Measurements from ENCODE around the gene CELA2B. TPM values are rescaled to one million over a fixed set of nuclear protein-coding genes. Genes with fewer than 3 reads are reported as not detected.
A peak's percentile ranks its signal among the peaks of the same experiment; 100 is the strongest.
"Not testable (repeated sequence)": the region's sequence is repeated elsewhere in the genome, so short reads cannot be mapped to it uniquely, and the experiment has no call there.

Gene CELA2B
- total RNA-seq, 1 experiment from 2014 or later, result not detected

DNA sequence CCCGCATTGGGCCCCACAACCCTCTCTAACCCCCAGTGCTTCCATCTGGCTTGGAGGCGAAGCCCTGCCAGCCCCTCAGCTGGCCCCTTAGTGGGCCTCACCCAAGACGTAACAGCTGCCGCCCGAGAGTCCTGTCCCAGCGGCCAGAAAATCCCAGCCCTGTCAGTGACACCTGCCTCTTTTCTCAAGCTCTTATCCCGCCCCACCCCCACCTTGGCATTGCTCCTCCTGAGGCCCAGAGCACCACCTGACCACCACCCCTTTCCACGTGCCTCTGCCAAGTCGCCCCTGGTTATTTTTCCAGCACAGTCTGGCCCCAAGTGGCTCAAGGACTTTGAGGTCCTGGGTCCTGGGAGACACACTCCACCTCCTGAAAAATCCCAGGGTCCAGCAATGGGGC lies 43.6 kb upstream of the CELA2B start:
- no TSS peak for BruUV-seq (replicated peaks)
- no peaks in the 10 kb centered on the region for H3K27me3 Mint-ChIP-seq (ENCODE audit: unreplicated experiment)
- H3K4me1 Mint-ChIP-seq (ENCODE audit: low read depth, unreplicated experiment), result no peaks in the 10 kb centered on the region
- intact Hi-C loops (cut with micrococcal nuclease; ENCODE audit: unreplicated experiment), result no loop called here
- peak overlapping the region; percentile 60 for H3K27ac Mint-ChIP-seq (ENCODE audit: unreplicated experiment)
- no peak for TF ChIP-seq CTCF (IDR thresholded peaks at IDR 0.05; ENCODE audit: unreplicated experiment)
- no peaks in the 10 kb centered on the region for H3K9me3 Mint-ChIP-seq (ENCODE audit: low read depth, unreplicated experiment)
- peak overlapping the region; percentile 24 for H3K4me3 Mint-ChIP-seq (ENCODE audit: low read depth, unreplicated experiment)
- CTCF ChIA-PET, result interaction anchor here (0.6 to 2.6 kb wide), 3 partner anchors 15 to 192 kb away, joined by 3 to 20 read pairs (median 3); no protein-coding TSS in a partner anchor
- H3K36me3 Mint-ChIP-seq (ENCODE audit: insufficient read depth, unreplicated experiment), result peaks cover 28% of the 10 kb centered on the region
- no peak for DNase-seq

GRCh38 chr1:15433471-15433870 lies 42.4 kb upstream of the CELA2B start:
- Mint-ChIP-seq H3K27me3 (ENCODE audit: unreplicated experiment) (no peaks in the 10 kb centered on the region), H3K9me3 (ENCODE audit: low read depth, unreplicated experiment) (no peaks in the 10 kb centered on the region), H3K4me1 (ENCODE audit: low read depth, unreplicated experiment) (no peaks in the 10 kb centered on the region), H3K4me3 (ENCODE audit: low read depth, unreplicated experiment) (no peak overlapping the region), H3K27ac (ENCODE audit: unreplicated experiment) (no peak overlapping the region), H3K36me3 (ENCODE audit: insufficient read depth, unreplicated experiment) (peaks cover 27% of the 10 kb centered on the region)
- no peak for TF ChIP-seq CTCF (IDR thresholded peaks at IDR 0.05; ENCODE audit: unreplicated experiment)
- CTCF ChIA-PET, result no interaction called here
- no TSS peak for BruUV-seq (replicated peaks)
- no peak for DNase-seq
- intact Hi-C loops (cut with micrococcal nuclease; ENCODE audit: unreplicated experiment), result no loop called here

DNA sequence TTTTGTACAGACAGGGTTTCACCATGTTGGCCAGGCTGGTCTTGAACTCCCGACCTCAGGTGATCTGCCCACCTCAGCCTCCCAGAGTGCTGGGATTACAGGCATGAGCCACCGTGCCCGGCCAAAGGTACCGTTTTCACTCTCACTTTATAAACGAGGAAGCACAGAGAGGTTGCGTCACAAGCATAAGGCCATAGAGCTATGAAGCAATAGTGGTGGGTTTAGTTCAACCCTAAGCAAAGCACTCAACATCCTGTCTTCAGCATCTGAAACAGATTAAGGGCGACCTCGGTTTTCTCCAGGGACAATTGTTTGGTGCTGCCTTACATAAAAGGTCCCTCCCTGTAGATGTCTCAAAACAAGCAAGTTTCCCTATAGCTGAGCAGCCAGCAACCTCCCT lies 41.2 kb upstream of the CELA2B start:
- H3K4me3 Mint-ChIP-seq (ENCODE audit: low read depth, unreplicated experiment); BruUV-seq (replicated peaks); CTCF ChIA-PET; H3K4me1 Mint-ChIP-seq (ENCODE audit: low read depth, unreplicated experiment); DNase-seq; H3K27ac Mint-ChIP-seq (ENCODE audit: unreplicated experiment); H3K9me3 Mint-ChIP-seq (ENCODE audit: low read depth, unreplicated experiment); intact Hi-C loops (cut with micrococcal nuclease; ENCODE audit: unreplicated experiment); H3K27me3 Mint-ChIP-seq (ENCODE audit: unreplicated experiment): not testable (repeated sequence)
- peaks cover 24% of the 10 kb centered on the region for H3K36me3 Mint-ChIP-seq (ENCODE audit: insufficient read depth, unreplicated experiment)

GRCh38 chr1:15435239-15436077 lies 40.4 kb upstream of the CELA2B start:
- no peak overlapping the region for H3K27ac Mint-ChIP-seq (ENCODE audit: unreplicated experiment)
- H3K36me3 Mint-ChIP-seq (ENCODE audit: insufficient read depth, unreplicated experiment), result peaks cover 17% of the 10 kb centered on the region
- CTCF ChIA-PET, result interaction anchor here (0.6 kb wide), 1 partner anchor 265 kb away, joined by 3 read pairs; no protein-coding TSS in a partner anchor
- H3K4me3 Mint-ChIP-seq (ENCODE audit: low read depth, unreplicated experiment), result no peak overlapping the region
- intact Hi-C loops (cut with micrococcal nuclease; ENCODE audit: unreplicated experiment), result no loop called here
- TF ChIP-seq CTCF (IDR thresholded peaks at IDR 0.05; ENCODE audit: unreplicated experiment), result no peak
- DNase-seq, result no peak
- no peaks in the 10 kb centered on the region for H3K9me3 Mint-ChIP-seq (ENCODE audit: low read depth, unreplicated experiment)
- BruUV-seq (replicated peaks), result no TSS peak
- no peaks in the 10 kb centered on the region for H3K27me3 Mint-ChIP-seq (ENCODE audit: unreplicated experiment)
- H3K4me1 Mint-ChIP-seq (ENCODE audit: low read depth, unreplicated experiment), result no peaks in the 10 kb centered on the region

DNA sequence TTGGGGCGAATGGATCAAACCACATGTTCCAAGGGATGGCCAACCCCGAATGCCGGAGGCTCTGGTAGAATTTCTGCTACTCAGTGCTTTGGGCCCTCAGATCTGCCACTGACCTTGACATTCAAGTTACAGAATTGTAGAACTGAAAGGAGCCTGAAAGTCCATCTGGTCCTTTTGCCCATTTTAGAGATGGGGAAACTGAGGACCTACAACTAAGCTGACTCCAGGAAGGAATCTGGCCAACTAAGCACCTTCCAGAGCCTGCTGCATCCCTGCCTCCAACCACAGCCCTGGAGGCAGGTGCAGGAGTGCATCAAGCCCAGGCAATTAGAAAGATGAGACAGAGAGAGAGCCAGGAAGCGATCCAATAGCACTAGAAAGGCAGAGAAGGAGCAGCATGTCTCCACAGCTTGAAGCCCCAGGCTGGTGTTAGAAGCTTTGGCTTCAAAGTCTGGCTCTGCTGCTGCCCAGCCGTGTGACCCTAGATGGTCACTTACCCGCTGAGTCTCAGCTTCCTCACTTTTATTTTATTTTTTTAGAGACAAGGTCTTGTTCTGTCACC lies 38.9 kb upstream of the CELA2B start:
- Mint-ChIP-seq H3K4me1 (ENCODE audit: low read depth, unreplicated experiment) (no peaks in the 10 kb centered on the region), H3K9me3 (ENCODE audit: low read depth, unreplicated experiment) (no peaks in the 10 kb centered on the region), H3K36me3 (ENCODE audit: insufficient read depth, unreplicated experiment) (peaks cover 17% of the 10 kb centered on the region), H3K4me3 (ENCODE audit: low read depth, unreplicated experiment) (no peak overlapping the region), H3K27me3 (ENCODE audit: unreplicated experiment) (no peaks in the 10 kb centered on the region), H3K27ac (ENCODE audit: unreplicated experiment) (no peak overlapping the region)
- TF ChIP-seq CTCF (IDR thresholded peaks at IDR 0.05; ENCODE audit: unreplicated experiment), result no peak
- intact Hi-C loops (cut with micrococcal nuclease; ENCODE audit: unreplicated experiment), result no loop called here
- CTCF ChIA-PET, result no interaction called here
- no peak for DNase-seq
- no TSS peak for BruUV-seq (replicated peaks)

Data from Calu3 (cell line).